ENCODE data around the gene AOAH.

- TF ChIP-seq CTCF (conservative IDR thresholded peaks at IDR 0.05; ENCODE audit: low read depth, low read length) (no peak), FOS (IDR thresholded peaks at IDR 0.05; ENCODE audit: low read depth, low read length) (no peak), BHLHE40 (IDR thresholded peaks at IDR 0.05; ENCODE audit: low read depth, low read length) (no peak), POLR2A (IDR thresholded peaks at IDR 0.05; ENCODE audit: low read depth, low read length) (no peak), RAD21 (IDR thresholded peaks at IDR 0.05; ENCODE audit: low read length) (no peak), CEBPB (IDR thresholded peaks at IDR 0.05; ENCODE audit: low read depth, low read length) (no peak), RFX5 (IDR thresholded peaks at IDR 0.05; ENCODE audit: low read depth, low read length) (no peak), MAFK (IDR thresholded peaks at IDR 0.05; ENCODE audit: low read depth, low read length) (no peak), CHD1 (IDR thresholded peaks at IDR 0.05; ENCODE audit: low read depth, low read length) (no peak)
- TF ChIP-seq, protein P1, sequence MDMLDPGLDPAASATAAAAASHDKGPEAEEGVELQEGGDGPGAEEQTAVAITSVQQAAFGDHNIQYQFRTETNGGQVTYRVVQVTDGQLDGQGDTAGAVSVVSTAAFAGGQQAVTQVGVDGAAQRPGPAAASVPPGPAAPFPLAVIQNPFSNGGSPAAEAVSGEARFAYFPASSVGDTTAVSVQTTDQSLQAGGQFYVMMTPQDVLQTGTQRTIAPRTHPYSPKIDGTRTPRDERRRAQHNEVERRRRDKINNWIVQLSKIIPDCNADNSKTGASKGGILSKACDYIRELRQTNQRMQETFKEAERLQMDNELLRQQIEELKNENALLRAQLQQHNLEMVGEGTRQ (IDR thresholded peaks at IDR 0.05; ENCODE audit: low read depth, low read length): no peak
- TF ChIP-seq, protein P2, sequence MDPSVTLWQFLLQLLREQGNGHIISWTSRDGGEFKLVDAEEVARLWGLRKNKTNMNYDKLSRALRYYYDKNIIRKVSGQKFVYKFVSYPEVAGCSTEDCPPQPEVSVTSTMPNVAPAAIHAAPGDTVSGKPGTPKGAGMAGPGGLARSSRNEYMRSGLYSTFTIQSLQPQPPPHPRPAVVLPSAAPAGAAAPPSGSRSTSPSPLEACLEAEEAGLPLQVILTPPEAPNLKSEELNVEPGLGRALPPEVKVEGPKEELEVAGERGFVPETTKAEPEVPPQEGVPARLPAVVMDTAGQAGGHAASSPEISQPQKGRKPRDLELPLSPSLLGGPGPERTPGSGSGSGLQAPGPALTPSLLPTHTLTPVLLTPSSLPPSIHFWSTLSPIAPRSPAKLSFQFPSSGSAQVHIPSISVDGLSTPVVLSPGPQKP (IDR thresholded peaks at IDR 0.05; ENCODE audit: borderline replicate concordance, low read depth, low read length): no peak
Measured at GRCh38 chr7:36671432-36671829, 52.9 kb downstream of the AOAH start.

Measured in IMR-90 (cell line).